GM18870 (cell line): ENCODE data around the gene TIGAR.
A peak's percentile ranks its signal among the peaks of the same experiment; 100 is the strongest.

ENCODE experiments used
- ATAC-seq: cut with Tn5 transposase; IDR thresholded peaks from one replicate; pipeline ENCODE4 v1.9.1; 2021; ENCODE audit warnings: moderate library complexity; ENCODE audit not compliant: unreplicated experiment

TIGAR gene

GRCh38 chr12:4320853-4321701 lies at the start of gene TIGAR:
Gene TIGAR (plus strand): TSS chr12:4321213. CDS start chr12:4321272, 59 bp downstream.
- peak; percentile 90 for ATAC-seq

- no peak for ATAC-seq
Observed at GRCh38 chr12:4271717-4272423, 49.1 kb upstream of the TIGAR start.

- ATAC-seq, result no peak
Observed at GRCh38 chr12:4272424-4273272, 48.4 kb upstream of the TIGAR start.

- no peak for ATAC-seq
Observed at GRCh38 chr12:4273273-4273651, 47.8 kb upstream of the TIGAR start.

- ATAC-seq, result no peak
Observed at GRCh38 chr12:4273652-4274395, 47.2 kb upstream of the TIGAR start, which contains the start of gene CCND2. Gene CCND2 (plus strand): TSS chr12:4273762. CDS start chr12:4274041, 279 bp downstream.

- ATAC-seq, result no peak
Observed at GRCh38 chr12:4274396-4275015, 46.5 kb upstream of the TIGAR start.

GRCh38 chr12:4275016-4275869 lies 45.8 kb upstream of the TIGAR start:
- no peak for ATAC-seq

GRCh38 chr12:4275870-4276301 lies 45.1 kb upstream of the TIGAR start:
- ATAC-seq, result no peak

- peak; percentile 40 for ATAC-seq
Observed at GRCh38 chr12:4276524-4277204, 44.3 kb upstream of the TIGAR start.

- ATAC-seq, result no peak
Observed at GRCh38 chr12:4277205-4277543, 43.8 kb upstream of the TIGAR start.

- ATAC-seq, result no peak
Observed at GRCh38 chr12:4277857-4278256, 43.2 kb upstream of the TIGAR start.

- no peak for ATAC-seq
Observed at GRCh38 chr12:4278329-4279197, 42.5 kb upstream of the TIGAR start.

- ATAC-seq, result no peak
Observed at GRCh38 chr12:4279198-4279690, 41.8 kb upstream of the TIGAR start.

- no peak for ATAC-seq
Observed at GRCh38 chr12:4280351-4281163, 40.5 kb upstream of the TIGAR start.

- ATAC-seq, result no peak
Observed at GRCh38 chr12:4281173-4281654, 39.8 kb upstream of the TIGAR start.

GRCh38 chr12:4282103-4282891 lies 38.7 kb upstream of the TIGAR start:
- ATAC-seq, result no peak
